GM08714 (cell line): ENCODE data around the gene FOSL1.

Experiments used
- H3K4me3 ChIP-seq: fragments of 200-500 bp; sonication (Bioruptor generic); 2 replicates; pipeline ENCODE4 v1.5.1; 2014; ENCODE audit warnings: mild to moderate bottlenecking, low read length, inconsistent platforms
- ZNF274 ChIP-seq: IDR thresholded peaks from 2 replicates; pipeline ENCODE4 v1.6.1; 2012; ENCODE audit warnings: mild to moderate bottlenecking, low read depth, low read length

FOSL1 gene

DNA sequence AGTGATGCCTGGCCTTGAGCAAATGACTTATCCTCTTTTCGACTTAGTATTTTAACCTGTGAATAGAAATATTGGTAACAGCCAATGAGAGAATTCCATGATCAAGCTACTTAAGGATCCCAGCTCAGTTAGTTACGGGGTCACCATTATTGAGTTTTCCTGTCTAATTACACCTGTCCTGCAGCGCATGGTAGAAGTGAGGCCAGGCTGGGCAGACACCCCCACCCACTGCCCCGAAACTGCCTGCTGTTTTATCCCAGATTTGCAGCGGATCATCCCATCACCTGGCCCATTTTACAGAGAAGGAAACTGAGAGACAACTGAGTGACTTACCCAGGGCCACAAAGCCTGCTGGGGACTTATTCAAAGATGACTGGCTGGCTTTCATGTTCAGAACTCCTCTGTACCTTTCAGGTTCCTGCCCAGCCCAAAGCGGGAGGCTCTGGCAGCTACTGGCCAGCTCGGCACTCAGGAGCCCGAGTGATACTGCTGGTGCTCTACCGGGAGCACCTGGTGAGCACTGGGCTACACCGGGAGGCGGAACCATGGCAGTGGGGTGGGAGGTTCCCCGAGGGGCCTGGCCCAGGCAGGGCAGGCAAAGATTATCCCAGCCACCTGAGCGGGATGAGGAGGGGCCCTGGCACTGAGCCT is 38.5 kb downstream of the FOSL1 start:
- peak overlapping the region; percentile 82 for H3K4me3 ChIP-seq

DNA sequence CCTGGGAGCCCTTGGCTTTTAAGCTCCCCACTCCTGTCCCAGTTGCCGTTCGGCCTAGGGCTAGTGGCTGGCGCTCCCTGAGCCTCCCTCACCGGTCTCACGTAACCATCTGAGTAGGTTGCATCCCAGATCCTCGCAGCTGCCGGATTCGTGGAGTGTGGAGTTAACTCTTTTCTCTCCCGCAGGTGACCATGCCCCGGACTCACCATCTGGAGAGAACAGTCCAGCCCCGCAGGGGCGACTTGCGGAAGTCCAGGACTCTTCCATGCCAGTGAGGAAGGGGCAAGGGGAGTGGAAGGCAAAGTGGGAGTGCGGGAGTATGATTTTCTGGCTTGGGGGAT is 39.1 kb downstream of the FOSL1 start:
- no peak for TF ChIP-seq ZNF274
- H3K4me3 ChIP-seq = peak overlapping the region; percentile 82

More for the DNA sequence above, 38.5 kb downstream of the FOSL1 start:
- no peak for TF ChIP-seq ZNF274

DNA sequence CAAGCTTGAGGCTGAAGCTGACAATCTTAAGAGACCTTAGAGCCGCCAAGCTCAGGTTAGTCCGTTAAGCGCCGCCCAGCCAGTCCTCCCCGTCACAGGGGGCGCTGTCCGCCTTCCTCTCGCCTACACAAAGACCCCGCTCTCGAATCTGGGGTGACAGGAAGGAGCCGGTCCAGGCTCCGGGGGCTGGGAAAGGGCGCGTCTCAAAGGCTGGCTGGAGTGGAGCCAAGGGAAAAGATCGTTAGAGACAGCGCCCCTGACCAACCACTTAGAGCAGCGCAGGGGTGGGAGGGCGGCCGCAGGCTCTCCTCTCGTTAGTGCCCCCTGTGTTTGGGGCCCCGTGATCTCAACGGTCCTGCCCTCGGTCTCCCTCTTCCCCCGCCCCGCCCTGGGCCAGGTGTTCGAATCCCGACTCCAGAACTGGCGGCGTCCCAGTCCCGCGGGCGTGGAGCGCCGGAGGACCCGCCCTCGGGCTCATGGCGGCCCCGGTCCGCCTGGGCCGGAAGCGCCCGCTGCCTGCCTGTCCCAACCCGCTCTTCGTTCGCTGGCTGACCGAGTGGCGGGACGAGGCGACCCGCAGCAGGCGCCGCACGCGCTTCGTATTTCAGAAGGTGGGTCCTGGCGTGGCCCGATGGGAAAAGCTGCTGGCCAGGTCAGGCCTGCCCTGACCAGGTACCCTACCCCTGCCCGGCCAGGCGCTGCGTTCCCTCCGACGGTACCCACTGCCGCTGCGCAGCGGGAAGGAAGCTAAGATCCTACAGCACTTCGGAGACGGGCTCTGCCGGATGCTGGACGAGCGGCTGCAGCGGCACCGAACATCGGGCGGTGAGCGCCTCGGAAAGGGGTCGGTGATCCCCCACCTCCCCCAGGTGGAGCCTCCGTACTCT is 39.7 kb downstream of the FOSL1 start, which contains the start of gene MUS81:
Gene MUS81, plus strand, starts transcription at position 156 of the 887 bp plus-strand sequence. Its CDS starts 321 bp downstream, at position 477.
- peak within 1 kb of the TSS; percentile 82 for H3K4me3 ChIP-seq
- TF ChIP-seq ZNF274 = no peak

DNA sequence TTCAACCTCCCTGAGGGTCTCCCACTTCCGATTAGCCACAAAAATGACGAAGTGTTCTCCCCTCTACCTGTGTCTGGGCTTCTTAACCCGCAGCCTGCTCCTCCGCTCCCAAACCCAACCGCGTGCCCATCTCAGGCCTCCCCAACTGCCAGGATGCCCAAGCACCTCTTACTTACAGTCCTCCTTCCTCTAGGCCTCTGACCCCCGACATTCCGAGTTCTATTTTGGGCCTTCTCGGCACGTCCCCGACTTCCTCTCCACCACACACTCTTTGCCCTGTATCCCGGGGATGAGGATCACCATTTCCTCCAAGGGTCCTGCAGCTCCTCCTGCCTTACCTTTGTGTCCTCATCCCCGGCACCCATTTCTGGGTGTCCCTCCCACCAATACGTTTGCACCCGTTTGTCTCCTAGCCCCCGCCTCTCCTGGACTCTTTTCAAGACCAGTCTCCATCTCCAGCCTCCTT is 40.3 kb downstream of the FOSL1 start:
- peak overlapping the region; percentile 82; the same call in 1 of the 2 replicates for H3K4me3 ChIP-seq
- TF ChIP-seq ZNF274 = no peak

DNA sequence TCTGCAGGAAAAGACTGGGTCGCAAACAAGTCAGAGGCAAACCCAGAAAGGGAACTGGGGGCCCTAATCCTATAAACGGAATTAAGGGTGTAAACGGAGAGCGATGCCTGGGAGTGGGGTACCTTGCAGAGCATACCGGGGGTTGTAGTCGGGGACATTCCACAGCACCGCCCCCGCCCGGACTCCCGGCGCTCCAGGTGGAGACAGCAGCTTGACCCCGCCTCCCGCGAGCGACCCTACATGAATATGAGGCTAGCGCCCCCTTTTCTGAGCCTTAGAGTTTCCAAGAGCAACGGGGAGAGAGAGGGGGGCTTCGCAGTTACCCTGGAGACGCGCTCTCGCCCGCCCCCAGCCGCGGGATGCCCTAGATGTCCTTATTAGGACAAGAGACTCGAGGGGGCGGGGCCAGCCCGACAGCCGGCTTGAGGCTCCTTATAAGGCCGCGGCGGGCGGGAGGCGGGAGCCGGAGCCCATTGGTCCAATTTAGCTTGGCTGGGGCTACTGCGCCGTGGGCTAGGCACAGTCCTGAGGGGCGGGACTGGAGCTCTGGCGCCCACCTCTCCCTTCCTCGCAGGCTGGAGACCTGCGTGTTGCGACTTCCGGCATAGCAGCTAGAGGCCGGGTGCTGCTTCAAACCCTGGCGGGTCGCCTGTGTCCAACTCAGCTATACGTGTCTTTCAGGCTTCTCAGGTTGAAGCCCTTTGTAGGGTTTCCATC is 40.9 kb downstream of the FOSL1 start:
- peak overlapping the region; percentile 82 for H3K4me3 ChIP-seq
- TF ChIP-seq ZNF274 = no peak

DNA sequence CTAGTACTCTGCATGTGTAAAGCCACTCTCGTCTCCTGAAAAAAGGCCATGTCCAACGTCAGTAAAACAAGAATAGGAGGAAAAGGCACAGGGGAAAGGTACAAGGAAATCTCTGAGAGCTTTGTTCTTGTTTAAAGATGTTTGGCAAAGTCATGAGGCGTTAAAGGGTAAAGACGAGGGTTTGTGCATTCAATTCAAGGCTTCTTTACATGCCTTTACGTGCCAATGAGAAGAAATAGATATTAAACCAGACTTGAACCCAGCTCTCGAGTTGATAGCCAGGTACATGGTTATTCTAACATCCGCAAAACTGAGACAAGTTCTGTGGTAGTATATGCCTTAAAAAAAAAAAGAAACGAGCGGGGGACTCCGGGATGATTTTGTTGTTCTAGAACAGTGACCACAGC is 41.5 kb downstream of the FOSL1 start:
- no peak for TF ChIP-seq ZNF274
- H3K4me3 ChIP-seq = peak overlapping the region; percentile 71

DNA sequence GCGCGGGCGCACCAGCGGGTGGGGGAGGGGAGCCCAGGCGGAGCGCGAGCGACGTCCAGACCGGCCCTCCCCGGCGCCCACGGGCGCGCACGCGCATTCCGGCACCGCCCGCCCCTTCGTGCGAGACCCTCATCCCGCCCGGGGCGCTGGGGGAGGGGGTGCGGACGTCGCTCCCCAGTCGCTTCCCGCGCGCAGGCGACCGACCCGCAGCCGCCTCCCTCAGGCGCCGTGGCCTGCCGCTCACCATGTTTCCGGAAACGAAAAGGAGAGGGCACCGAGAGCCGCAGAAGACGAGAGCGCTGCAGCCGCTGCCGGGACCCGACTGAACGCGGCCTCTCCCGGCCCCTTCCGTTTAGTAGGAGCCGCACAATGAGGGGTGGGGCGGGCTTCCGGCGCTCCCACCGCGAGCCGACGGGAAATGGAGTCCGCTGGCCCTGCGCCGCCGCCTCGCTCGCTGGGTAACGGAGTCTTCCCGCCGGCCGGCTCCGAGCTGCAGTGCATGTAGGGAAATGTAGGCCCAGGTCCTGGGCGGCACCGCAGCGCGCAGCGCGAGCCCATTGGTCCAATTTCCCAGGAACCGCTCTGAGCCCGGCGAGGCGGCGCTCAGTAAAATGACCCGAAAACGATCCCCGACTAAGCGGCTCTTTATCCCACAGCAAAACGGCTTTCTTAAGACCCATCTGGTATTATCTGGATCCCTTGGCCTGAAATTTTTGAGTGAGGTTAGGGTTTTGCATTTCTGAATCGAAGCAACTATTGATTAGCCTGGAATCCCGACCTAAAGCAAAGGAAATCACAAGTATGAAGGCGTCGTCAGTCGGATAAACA is 42.1 kb downstream of the FOSL1 start, which contains the start of gene CFL1:
Gene CFL1, minus strand, starts transcription at position 328 of the 828 bp plus-strand sequence. Its CDS starts 81 bp downstream, at position 247.
- no peak for TF ChIP-seq ZNF274
- peak within 1 kb of the TSS; percentile 86 for H3K4me3 ChIP-seq

DNA sequence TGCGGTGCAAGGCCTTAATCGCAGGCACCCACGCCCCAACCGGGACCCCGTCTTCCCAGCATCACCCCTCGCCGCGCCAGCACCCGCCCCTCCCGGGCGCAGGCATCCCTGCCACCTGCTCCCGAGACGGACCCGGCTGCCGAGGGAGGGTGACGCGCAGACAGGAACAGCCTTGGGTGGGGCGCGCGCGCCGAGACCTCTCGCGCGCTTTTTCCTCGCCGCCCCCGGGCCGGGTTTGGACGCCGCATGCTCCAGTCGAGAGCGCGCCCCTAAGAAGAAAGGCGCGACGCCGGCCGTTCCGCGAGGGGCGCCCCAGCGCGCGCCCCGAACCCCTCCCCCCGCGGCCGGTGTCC is 42.7 kb downstream of the FOSL1 start:
- no peak for TF ChIP-seq ZNF274
- peak overlapping the region; percentile 86 for H3K4me3 ChIP-seq

DNA sequence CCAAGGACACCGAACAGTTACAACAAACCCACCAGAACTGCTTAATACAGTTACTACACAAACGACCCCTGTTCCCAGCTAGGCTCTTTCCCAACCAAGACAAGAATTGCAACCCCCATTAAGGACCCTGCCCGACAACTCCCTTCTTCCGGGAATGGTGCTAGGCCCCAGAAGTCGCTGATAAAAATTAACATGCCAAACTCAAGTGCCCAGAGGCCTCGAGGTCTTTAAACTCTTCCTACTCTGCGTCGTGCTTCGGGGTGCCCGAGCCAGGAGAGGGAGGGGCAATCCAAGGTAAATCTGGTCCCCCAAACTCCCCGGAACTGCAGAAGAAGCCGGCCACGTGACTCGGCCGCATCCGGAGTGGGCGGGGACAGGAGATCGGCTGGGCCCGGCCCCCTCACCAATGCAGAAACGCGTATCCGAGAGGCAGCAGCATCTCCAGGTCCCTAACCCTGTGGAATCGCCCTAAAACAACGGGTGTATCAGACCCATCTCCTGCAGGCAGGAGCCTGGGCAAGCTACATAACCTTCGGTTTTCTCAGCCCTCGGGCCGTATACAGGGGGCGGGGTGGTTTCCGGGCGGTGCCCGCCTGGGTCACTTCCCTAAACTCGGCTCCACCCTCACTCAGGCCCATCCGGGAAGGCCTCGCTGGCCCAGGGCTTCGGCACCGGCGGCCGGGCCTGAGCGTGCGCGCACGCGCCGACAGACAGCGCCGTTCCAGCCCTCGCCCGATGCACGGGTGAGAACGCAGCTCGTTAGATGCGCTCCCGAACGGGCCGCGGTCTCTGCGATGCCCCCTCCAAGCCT is 43.3 kb downstream of the FOSL1 start:
- no peak for TF ChIP-seq ZNF274
- peak overlapping the region; percentile 86 for H3K4me3 ChIP-seq

DNA sequence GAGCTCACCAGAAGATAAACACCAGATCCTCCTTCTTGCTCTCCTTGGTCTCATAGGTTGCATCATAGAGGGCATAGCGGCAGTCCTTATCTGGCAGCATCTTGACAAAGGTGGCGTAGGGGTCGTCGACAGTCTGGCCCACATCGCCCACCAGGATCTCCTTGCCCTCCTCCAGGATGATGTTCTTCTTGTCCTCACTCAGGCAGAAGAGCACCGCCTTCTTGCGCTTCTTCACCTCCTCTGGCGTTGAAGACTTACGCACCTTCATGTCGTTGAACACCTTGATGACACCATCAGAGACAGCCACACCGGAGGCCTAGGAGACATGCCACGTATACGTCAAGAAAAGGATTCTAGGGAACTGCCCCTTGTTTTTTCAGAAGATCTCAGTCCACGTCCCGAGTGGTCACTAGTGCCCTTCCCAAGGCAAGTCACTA is 44.2 kb downstream of the FOSL1 start:
- H3K4me3 ChIP-seq = peak overlapping the region; percentile 86

DNA sequence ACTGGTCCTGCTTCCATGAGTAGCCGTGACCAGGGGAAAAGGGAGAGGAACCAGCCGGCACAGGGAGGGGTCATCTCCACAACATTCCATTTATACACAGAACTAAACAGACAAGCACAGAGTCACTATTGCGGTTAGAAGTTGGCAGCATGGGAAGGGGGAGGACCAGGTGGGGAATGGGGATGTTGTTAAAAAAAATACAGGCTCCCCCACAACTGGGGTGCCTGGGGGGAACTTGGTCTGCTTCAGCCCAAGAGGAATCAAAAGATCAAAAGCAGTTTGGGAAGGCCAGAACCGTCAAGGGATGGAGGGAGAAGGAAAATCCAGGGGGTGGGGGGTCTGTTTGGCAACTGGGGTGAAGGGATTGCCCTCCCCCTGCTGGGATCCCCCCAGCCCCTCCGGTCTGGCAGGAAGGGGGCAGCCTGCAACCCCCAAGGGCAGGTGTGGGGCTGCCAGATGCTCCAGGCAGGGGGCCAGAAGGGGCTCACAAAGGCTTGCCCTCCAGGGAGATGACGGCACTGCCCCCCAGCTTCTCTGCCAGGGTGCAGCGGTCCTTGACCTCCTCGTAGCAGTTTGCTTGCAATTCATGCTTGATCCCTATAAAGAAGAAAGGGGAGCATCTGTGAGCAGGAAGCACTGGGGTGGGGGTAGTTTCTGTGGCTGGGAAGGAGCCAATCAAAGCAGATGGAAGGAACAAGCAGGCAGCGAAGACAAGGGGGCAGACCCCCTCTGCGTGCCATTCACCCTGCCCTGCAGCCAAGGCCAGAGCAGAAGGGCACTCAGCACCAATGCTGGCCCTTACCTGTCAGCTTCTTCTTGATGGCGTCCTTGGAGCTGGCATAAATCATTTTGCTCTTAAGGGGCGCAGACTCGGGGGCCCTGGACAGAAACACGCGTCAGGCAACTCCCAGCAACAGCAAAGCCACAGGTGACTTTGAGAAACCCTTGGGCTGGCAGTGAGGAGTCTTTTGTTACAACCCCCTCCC is 45.0 kb downstream of the FOSL1 start:
- no peak overlapping the region for H3K4me3 ChIP-seq
- TF ChIP-seq ZNF274 = no peak

More for the DNA sequence above, 44.2 kb downstream of the FOSL1 start:
- TF ChIP-seq ZNF274 = no peak
